ENCODE measurements around the gene S100A9. TPM values are rescaled to one million over a fixed set of nuclear protein-coding genes. Genes with fewer than 3 reads are reported as not detected.

S100A9 gene
- total RNA-seq, 1 experiment from 2014 or later = 0.33 TPM

- no peak for TF ChIP-seq PRDM15 (CRISPR knock-in tag; IDR thresholded peaks at IDR 0.05)
- no peak for TF ChIP-seq SMAD4 (CRISPR knock-in tag; IDR thresholded peaks at IDR 0.05)
- no peak for TF ChIP-seq ZBTB21 (CRISPR knock-in tag; IDR thresholded peaks at IDR 0.05; ENCODE audit: borderline replicate concordance)
- TF ChIP-seq ZNF263 (CRISPR knock-in tag; IDR thresholded peaks at IDR 0.05; ENCODE audit: low read depth) = no peak
- TF ChIP-seq SP1 (CRISPR knock-in tag; conservative IDR thresholded peaks at IDR 0.05) = no peak
- no peak for TF ChIP-seq ZNF425 (CRISPR knock-in tag; conservative IDR thresholded peaks at IDR 0.05)
- no peak for TF ChIP-seq STAT6 (CRISPR knock-in tag; conservative IDR thresholded peaks at IDR 0.05; ENCODE audit: low read depth)
Observed at GRCh38 chr1:153310526-153310925, 47.1 kb upstream of the S100A9 start (continued).

- no peak within 1 kb of the TSS for H3K27ac Mint-ChIP-seq
- H3K27me3 Mint-ChIP-seq (ENCODE audit: low read depth) = peaks cover 13% of the 10 kb centered on the region
- no peaks in the 10 kb centered on the region for H3K36me3 Mint-ChIP-seq
- H3K4me3 Mint-ChIP-seq = no peak within 1 kb of the TSS
- peaks cover 3% of the 10 kb centered on the region; the same call in 1 of the 2 replicates for H3K4me1 Mint-ChIP-seq
- ATAC-seq (peak; percentile 95), DNase-seq (ENCODE audit: low spot score) (no peak)
- ChIA-PET POLR2A (no interaction called here), CTCF (interaction anchor here (0.7 to 2.8 kb wide), 9 partner anchors 20 to 183 kb away, joined by 3 to 15 read pairs (median 4); partner anchors contain the start of gene PGLYRP4)
- peaks cover 17% of the 10 kb centered on the region for H3K9me3 Mint-ChIP-seq
- TF ChIP-seq JUN (CRISPR knock-in tag; IDR thresholded peaks at IDR 0.05) (no peak), TEAD4 (CRISPR knock-in tag; IDR thresholded peaks at IDR 0.05) (no peak), ZNF317 (CRISPR knock-in tag; IDR thresholded peaks at IDR 0.05; ENCODE audit: borderline replicate concordance, low read depth) (no peak), E2F5 (CRISPR knock-in tag; IDR thresholded peaks at IDR 0.05) (no peak), ETV6 (CRISPR knock-in tag; IDR thresholded peaks at IDR 0.05) (no peak), ZNF281 (CRISPR knock-in tag; IDR thresholded peaks at IDR 0.05) (no peak), FOXK1 (CRISPR knock-in tag; IDR thresholded peaks at IDR 0.05) (no peak), RELA (CRISPR knock-in tag; IDR thresholded peaks at IDR 0.05; ENCODE audit: borderline replicate concordance) (no peak), IRF2 (CRISPR knock-in tag; IDR thresholded peaks at IDR 0.05; ENCODE audit: borderline replicate concordance, low read depth) (no peak), FOXP1 (CRISPR knock-in tag; IDR thresholded peaks at IDR 0.05; ENCODE audit: borderline replicate concordance) (no peak), ZNF532 (CRISPR knock-in tag; IDR thresholded peaks at IDR 0.05; ENCODE audit: borderline replicate concordance) (no peak), ESRRA (CRISPR knock-in tag; IDR thresholded peaks at IDR 0.05; ENCODE audit: borderline replicate concordance) (no peak), SMAD4 (CRISPR knock-in tag; IDR thresholded peaks at IDR 0.05) (no peak)
Observed at GRCh38 chr1:153312570-153313186, 45.0 kb upstream of the S100A9 start, which contains the start of gene PGLYRP3. Gene PGLYRP3 (minus strand): TSS chr1:153312952. CDS start chr1:153310665, 2,287 bp downstream.
